GM21576 (cell line): ENCODE measurements around the gene PRKAR1B.

ENCODE experiments used
- ATAC-seq: cut with Tn5 transposase; IDR thresholded peaks from one replicate; pipeline ENCODE4 v1.9.1; 2021; ENCODE audit warnings: mild to moderate bottlenecking, moderate library complexity; ENCODE audit not compliant: unreplicated experiment

Gene PRKAR1B

GRCh38 chr7:698515-699475 lies 28.3 kb downstream of the PRKAR1B start:
- ATAC-seq: no peak

DNA sequence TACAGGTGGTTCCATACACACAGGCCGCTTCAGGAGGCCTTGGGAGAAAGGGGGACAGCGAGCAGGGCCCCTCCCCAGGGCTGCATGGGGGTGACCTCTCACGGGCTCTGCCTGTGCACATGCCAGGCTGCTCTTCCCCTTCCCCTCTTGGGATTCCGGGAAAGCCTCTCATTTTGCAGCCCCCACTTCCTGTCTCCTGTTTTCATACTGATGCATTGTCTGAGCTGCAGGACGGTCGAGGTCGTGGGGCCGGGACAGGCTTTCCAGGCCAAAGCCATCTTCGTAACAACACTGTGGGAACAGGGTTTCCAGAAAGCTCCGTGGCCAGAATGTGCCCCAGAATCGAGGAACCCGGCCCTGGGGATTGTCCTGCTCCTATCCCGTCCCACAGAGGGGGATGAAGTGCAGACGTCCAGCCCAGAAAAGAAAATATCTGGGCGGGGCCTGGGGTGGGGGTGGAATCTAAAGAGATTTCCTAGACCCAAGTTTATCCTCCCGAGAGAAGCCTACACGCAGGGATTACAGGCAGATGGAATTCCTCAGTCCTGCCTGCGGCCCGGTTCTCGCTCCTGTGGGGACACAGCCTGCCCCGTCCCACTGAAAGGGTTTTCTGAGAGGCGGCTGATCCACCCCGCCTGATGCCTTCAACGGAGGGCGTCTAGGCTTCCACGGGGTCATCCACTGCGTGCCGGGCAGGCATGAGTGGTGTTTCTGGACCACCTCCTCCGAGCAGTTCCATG lies 30.1 kb downstream of the PRKAR1B start:
- no peak for ATAC-seq

GRCh38 chr7:696426-696811 lies 30.7 kb downstream of the PRKAR1B start:
- ATAC-seq: no peak

DNA sequence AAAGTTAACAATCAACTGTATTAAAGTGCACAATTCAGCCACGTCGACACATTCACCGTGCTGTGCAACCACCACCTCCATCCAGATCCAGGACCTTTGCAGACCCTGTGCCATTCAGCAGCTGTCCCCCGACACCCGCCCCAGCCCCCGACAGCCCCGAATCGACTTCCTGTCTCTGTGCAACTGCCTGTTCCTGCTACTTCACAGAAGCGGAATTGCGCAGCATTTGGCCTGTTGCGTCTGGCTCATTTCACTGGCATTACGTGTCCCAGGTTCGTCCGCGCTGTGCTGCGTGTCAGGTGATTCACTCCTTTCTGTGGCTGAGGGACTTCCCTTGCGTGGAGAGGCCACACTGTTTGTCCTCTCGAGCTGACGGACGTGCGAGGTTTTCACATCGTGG lies 33.8 kb downstream of the PRKAR1B start:
- ATAC-seq: no peak

GRCh38 chr7:691361-692045 lies 35.6 kb downstream of the PRKAR1B start:
- ATAC-seq: no peak

DNA sequence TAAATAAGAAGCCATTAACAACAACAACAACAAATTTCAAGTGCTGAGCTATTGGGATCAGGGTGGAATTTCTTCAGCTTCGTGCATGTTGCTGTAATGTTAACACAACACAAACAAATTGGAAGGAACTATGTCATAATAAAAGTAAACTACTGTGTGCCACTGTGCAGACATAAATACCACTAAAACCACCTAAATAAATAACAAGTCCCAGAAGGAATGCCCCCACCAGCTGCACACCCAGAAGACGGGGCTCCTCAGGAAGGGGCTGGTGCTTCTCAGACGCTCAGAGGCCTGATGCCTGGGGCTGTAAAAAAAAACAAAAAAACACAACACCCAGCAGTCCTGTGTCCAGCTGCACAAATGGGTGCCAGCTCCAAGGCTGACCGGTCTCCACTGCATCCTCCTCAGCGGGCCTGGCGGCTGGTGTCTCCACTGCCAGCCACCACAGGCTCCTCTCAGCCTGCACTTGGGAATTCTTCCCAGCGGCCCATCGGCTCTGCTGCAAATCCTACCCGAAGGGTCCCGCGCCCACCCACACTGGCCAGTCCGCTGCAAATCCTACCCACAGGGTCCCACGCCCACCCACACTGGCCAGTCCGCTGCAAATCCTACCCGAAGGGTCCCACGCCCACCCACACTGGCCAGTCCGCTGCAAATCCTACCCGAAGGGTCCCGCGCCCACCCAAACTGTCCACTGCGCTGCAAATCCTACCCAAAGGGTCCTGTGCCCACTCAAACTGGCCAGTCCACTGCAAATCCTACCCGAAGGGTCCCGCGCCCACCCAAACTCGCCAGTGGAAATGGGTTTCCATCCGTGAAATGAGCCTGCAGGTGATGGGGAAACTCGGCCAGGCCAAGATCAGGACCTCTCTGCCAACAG lies 36.4 kb downstream of the PRKAR1B start:
- ATAC-seq: no peak

DNA sequence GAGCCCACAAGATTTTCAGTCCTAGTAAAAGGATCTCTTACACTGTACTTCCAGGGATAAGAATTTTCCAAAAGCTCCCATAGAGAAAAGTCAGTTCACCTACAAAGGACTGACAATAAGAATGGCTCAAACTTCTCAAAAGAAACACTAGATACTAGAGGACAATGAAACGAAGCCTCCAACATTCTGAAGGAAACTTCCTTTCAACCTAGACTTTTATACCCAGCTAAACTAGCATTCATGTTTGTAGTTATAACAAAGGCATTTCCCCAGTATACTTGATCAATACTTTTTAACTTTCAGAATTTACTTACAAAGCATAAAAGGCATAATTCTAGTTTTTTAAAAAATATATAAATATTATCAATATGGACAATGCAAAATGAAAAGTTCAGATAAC lies 41.5 kb downstream of the PRKAR1B start:
- ATAC-seq: no peak

- no peak for ATAC-seq
These were observed 42.7 kb downstream of the PRKAR1B start for GRCh38 chr7:684416-684815.

DNA sequence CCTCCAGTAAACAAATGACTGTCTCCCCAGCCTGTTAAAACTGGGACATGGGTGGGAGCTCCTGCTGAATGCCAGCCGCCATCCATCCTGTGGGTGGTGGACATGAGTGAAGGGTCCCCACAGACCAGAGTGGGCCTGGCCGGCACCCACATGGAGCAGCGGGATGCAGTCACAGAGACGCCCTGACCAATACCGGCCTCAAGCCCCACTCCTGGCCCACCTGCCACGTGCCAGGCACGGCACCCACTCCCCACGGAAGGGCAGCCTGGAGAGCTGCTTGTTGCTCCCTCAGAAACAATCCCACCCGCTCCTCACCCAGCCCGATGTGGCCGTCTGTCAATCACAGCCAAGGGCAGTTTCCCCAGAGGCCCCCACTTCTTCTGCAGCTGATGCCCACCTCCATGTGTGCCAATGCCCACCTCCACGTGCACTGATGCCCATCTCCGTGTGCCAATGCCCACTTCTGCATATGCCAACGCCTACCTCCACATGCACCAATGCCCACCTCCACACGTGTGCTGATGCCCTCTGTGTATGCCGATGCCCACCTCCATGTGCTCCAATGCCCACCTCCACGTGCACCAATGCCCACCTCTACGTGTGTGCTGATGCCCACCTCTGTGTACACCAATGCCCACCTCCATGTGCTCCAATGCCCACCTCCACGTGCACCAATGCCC lies 43.4 kb downstream of the PRKAR1B start:
- no peak for ATAC-seq

DNA sequence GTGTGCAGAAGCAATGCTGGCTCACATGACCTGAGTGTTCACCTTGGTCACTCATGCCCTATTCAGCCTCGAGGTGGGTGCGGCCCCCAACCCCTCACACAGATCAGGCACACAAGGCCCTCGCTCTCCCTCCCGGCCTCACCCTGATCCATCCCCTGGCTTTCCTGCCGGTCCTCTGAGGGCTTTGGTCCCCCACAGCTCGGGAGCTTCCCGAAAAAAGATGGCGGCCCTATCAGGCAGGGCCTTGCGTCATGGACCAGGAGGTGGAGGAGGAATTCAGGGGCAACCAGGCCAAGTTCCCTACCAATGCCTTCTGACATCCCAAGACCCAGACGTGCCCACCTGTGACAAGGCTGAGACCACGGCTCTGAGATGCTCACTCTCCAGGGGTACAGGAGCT lies 44.3 kb downstream of the PRKAR1B start:
- no peak for ATAC-seq

GRCh38 chr7:681551-682307 lies 45.4 kb downstream of the PRKAR1B start:
- ATAC-seq: no peak

DNA sequence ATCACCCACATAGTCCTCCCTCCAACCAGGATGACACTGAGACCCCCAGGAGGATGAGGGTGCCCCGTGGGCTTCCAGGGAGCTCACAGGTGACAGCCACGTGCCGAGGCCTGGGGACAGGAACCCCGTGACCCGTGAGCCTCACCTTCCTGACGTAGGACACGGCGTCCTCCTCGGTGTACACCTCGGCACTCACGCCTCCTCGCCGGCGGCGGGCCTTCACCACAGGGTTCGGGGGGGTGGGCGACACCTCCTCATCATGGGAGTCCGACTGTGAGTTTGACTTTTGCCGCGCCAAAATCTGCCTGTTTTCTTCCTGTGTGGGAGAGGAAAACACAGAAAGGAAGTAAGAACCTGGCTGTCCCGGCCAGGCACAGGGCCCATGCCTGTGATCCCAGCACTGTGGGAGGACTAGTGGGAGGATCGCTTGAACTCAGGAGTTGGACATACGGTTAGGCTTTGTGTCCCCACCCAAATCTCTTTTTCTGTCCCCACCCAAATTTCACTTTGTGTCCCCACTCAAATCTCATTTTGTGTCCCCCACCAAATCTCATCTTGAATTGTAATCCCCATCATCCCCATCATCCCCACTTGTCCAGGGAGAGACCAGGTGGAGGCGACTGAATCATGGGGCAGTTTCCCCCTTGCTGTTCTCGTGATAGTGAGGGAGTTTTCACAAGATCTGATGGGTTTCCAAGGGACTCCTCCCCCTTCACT lies 46.5 kb downstream of the PRKAR1B start:
- no peak for ATAC-seq

DNA sequence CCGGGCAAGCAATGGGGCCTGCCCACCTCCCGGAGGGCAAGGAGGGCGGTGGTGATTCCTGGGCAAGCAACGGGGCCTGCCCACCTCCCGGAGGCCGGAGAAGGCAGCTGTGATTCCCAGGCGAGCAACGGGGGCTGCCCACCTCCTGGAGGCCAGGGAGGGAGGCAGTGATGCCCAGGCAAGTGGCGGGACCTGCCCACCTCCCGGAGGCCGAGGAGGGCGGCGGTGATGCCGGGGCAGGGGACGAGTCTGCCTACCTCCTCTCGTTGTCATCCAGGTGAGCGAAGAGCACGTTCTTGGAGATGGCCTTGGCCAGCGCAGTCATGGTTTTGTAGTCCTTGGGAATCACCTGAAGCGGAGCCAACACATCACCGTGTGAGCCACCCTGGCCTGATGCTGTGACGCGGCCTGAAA lies 50.1 kb downstream of the PRKAR1B start:
- ATAC-seq: no peak

DNA sequence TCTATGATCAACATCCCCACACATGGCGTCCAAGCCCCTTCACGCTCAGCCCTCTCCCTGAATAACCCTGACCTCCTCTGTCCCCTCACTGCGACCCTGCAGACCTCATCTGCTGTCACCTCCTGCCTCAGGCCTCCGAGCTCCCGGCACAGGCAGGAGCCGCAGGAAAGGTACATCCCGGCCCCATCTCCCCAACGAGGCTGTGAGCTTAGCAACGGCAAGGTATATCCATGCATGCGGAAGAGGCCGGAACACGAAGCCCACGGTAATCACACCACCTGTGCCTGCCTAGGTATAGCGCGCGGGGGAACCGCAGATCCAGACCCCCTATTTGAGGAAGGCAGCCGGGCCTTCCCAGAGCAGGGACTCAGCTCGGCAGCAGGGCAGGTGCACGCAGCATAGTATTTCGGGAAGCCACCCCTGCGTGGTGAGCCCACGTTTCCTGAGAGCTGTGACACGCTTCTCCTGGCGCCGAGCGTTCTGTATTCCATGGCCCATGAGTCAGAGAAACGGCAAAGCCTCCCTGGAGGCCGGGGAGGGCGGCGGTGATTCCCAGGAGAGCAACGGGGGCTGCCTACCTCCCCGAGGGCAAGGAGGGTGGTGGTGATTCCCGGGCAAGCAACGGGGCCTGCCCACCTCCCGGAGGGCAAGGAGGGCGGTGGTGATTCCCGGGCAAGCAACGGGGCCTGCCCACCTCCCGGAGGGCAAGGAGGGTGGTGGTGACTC lies 50.7 kb downstream of the PRKAR1B start:
- ATAC-seq: no peak

GRCh38 chr7:674454-675410 lies 52.3 kb downstream of the PRKAR1B start:
- no peak for ATAC-seq

GRCh38 chr7:673681-674453 lies 53.2 kb downstream of the PRKAR1B start:
- ATAC-seq: no peak
